A549 treated with Hydrocortisone at 1 μM for 4 hours (cell line): Measurements from ENCODE around the gene SLC13A1. TPM values are rescaled to one million over a fixed set of nuclear protein-coding genes. Genes with fewer than 3 reads are reported as not detected.

ENCODE experiments used
- total RNA-seq: library from RNA; stranded (reverse); fragments of 200-300 nt; extraction: Qiagen RNA extraction; gene quantifications from 5 replicates; pipeline ENCODE4 v1.2.3, GENCODE V29; 2022

Gene SLC13A1
- not detected in 5 replicates for total RNA-seq

GRCh38 chr7:123199883-123200282, at the start of gene SLC13A1:
TSS of gene SLC13A1 (minus strand) at chr7:123199969. CDS start at chr7:123199946, 23 bp downstream.

Other genes starting within 250 kb of the SLC13A1 start
- not detected in 5 replicates for gene TAS2R16, start 204.3 kb downstream of the SLC13A1 start, total RNA-seq